SU-DHL-6 (cell line): ENCODE data around the gene TMEM74B.

Source experiments
- CTCF ChIP-seq: fragments of 200-600 bp; sonication (generic); IDR thresholded peaks from one replicate; pipeline ENCODE4 v1.5.1; 2017; ENCODE audit warnings: antibody characterized with exemption, mild to moderate bottlenecking, low read length, moderate library complexity; ENCODE audit not compliant: insufficient read depth, poor library complexity, severe bottlenecking
- EZH2phosphoT487 ChIP-seq: fragments of 200-600 bp; sonication (generic), shearing (Covaris generic); conservative IDR thresholded peaks from 2 replicates; pipeline ENCODE4 v1.6.1; 2018; ENCODE audit warnings: mild to moderate bottlenecking, antibody characterized with exemption, low read length, moderate library complexity, mixed read lengths

GRCh38 chr20:1190847-1191246 lies 6.1 kb upstream of the TMEM74B start:
- TF ChIP-seq CTCF, result no peak
- TF ChIP-seq EZH2phosphoT487, result no peak
